Activated T-cell treated with anti-CD3 and anti-CD28 coated beads, Interleukin-2, amount 50 U/mL, for 48 hours (primary cell): ENCODE data around the gene AP1G2.

Experiments
- DNase-seq, 2 experiments: peaks; one replicate each; pipeline ENCODE4 v3.0.0-alpha.2; 2020

AP1G2 gene

GRCh38 chr14:23569443-23570151 is 2.0 kb upstream of the AP1G2 start:
- DNase-seq: no peak

GRCh38 chr14:23568600-23569331 is 1.2 kb upstream of the AP1G2 start:
- DNase-seq: peak in 1 of 2 experiments; percentile 52

- no peak for DNase-seq
These were observed 519 bp upstream of the AP1G2 start for GRCh38 chr14:23568021-23568599.

- no peak for DNase-seq
These were observed 809 bp downstream of the AP1G2 start for GRCh38 chr14:23566778-23567185.

- no peak for DNase-seq
These were observed 1.3 kb downstream of the AP1G2 start for GRCh38 chr14:23566112-23566777.

GRCh38 chr14:23565626-23566025 is 2.0 kb downstream of the AP1G2 start:
- DNase-seq: no peak

GRCh38 chr14:23564876-23565275 is 2.7 kb downstream of the AP1G2 start:
- no peak for DNase-seq

DNA sequence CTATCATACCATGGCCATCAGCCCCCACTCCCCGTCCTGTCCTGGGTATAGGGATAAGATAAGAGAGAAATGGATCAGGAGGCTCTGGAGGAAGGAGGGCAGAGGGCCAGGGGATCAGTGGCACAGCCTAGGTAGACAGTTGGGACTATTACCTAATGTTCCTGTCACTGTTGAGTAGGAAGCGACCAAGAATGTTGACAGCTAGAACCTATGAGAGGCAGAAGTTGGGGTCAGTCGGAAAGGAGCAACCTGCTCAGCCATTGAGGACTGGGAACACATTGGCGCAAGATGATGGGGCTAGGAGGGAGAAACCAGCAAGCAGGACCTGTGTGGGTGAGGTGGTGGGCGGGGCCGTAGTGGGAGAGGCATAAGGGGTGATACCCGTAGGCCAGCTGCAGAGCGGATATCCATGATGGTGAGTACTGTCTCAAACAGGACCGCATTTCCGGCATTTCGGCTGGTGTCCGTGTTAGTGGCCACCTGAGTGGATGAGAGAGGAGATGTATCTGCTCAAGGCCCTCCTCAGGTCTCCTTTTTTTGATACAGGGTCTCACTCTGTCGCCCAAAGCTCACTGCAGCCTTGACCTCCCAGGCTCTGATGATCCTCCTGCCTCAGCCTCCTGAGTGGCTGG is 3.3 kb downstream of the AP1G2 start:
- no peak for DNase-seq

GRCh38 chr14:23563473-23564180 is 4.0 kb downstream of the AP1G2 start:
- DNase-seq: no peak

GRCh38 chr14:23562822-23563472 is 4.6 kb downstream of the AP1G2 start:
- DNase-seq: peak; percentile 61 to 66

DNA sequence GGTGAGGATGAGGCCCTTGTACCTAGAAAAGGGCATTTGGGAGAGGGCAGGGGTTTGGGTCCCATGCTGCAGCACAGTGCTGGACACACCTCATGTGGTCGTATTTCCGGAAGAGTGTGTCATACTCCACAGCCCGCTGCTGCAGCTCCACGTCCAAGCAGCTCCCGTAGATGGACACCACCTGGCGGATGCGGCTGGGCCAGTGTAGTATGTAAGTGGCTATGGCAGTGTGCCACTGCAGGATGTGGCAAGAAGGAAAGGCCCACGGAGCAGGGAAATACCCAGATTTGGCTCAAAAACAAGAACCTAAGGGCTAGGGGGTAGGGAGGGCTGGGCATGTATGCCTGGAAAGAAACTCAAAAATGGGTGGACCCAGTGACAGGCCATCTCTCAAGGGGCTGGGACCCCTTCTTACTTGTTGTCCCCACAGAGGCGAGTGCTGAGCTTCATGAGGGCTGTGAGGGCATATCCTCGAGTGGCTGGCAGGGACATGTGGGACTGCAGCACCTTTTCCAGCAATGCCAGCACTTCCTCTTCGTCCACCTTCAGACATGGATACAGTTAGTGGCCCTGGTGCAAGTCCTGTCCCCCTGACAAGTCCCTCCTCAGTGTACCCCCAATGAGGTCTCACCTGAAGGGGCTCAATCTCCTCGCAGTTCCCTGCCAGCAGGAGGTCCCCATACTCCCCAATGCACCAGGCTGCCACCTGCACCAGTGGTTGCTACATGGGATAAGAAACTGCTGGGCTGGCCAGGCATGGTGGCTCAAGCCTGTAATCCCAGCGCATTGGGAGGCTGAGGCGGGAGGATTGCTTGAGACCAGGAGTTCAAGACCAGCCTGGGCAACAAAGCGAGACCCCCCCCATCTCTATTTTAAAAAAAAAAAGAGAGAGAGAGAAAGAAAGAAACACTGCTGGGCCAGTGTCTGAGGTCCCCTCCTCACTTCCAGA is 5.4 kb downstream of the AP1G2 start:
- no peak for DNase-seq

DNA sequence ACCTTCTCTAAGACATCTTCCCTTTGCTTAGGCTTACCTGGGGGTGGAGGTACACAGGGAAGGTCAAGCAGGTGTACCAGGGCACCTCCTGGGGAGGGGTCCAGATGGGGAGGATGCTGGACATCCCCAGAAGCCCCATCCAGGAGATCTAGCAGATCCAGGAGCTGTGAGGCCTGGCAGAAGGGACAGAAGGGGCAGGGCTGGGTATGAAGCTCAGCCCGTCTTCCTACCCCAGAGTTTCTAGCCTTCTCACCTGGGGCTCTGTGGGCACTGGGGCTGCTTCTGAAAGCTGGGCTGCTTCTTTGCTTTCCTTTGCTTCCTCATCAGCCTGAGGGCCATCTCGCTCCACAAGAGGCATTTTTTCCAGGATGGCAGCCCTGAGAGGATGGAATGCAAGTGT is 6.3 kb downstream of the AP1G2 start:
- DNase-seq: no peak

- DNase-seq: no peak
These were observed 7.6 kb downstream of the AP1G2 start for GRCh38 chr14:23559926-23560520.

- peak; percentile 74 to 79 for DNase-seq
These were observed 8.3 kb downstream of the AP1G2 start for GRCh38 chr14:23559010-23559925.

- no peak for DNase-seq
These were observed 9.1 kb downstream of the AP1G2 start for GRCh38 chr14:23558346-23559009.

DNA sequence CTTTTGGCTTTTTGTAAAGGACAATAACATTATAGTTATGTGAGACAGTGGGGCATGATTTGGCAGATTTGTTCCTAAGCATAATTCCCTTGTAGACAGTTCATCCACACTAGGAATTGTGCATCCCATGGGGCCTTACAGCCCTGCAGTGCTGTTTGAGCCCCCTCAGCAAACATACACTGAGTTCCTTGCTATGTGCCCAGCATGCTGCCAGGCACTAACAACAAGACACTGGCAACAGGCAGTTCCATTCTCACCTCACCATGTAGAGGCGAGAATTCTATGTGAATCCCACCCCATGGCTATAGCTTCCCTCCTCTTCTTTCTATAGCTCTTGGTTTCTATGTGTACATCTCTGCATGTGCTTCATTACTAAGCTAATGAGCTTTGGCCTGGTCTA is 9.6 kb downstream of the AP1G2 start:
- DNase-seq: no peak

- no peak for DNase-seq
These were observed 10.1 kb downstream of the AP1G2 start for GRCh38 chr14:23557521-23557920.

DNA sequence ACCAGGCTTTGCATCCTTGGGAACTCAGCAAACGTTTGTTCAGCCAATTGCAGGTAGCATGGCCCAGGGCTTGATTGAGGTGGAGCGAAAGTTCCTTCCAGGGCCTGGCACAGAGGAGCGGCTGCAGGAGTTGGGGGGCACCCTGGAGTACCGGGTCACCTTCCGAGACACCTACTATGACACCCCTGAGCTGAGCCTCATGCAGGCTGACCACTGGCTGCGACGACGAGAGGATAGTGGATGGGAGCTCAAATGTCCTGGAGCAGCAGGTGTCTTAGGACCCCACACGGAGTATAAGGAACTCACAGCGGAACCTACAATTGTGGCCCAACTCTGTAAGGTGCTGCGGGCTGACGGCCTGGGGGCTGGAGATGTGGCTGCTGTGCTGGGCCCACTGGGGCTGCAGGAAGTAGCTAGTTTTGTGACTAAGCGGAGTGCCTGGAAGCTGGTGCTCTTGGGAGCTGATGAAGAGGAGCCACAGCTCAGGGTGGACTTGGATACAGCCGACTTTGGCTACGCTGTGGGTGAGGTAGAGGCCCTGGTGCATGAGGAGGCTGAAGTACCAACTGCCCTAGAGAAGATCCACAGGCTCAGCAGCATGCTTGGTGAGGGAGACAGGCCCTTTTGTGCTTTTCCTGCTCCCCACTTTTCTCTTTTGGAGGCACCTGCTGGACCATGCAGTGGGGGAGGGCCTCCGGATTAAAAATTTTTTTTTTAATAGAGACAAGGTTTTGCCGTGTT is 10.7 kb downstream of the AP1G2 start:
- peak in 1 of 2 experiments; percentile 41 for DNase-seq
